Measurements from ENCODE around the gene ELFN1.
A peak's percentile ranks its signal among the peaks of the same experiment; 100 is the strongest.

ELFN1 gene

DNA sequence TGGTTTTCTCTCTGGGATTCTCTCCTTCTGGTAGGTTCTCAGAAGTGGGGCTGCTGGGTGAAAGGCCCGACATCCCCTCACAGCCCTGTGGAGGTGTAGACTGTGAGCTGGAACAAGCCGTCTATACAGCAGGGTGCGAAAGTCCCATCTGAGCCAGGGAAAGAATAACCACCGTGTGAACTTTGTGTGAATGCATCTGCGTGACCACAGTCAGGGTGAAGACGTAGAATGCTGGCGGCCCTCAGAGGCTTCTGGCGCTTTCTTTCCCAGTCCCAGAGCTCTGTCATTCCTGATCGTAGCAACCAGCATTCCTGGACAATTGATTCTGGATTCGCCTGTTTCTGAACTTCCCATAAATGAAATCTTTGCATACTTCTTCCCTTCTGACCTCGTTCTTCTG is 30.0 kb downstream of the ELFN1 start:
- Histone ChIP-seq H2BK120ac (ENCODE audit: low read depth, low read length) (no peak overlapping the region), H3K56ac (ENCODE audit: low read length) (no peak overlapping the region), H3K4me2 (ENCODE audit: low read length) (no peak overlapping the region), H3K79me1 (ENCODE audit: low read length) (no peaks in the 10 kb centered on the region), H4K5ac (ENCODE audit: low read length) (no peak overlapping the region), H3K36me3 (ENCODE audit: control insufficient read depth, insufficient read depth, low read length) (no peaks in the 10 kb centered on the region), H3K18ac (ENCODE audit: low read length) (no peak overlapping the region), H3K27ac (ENCODE audit: low read depth, low read length) (no peak overlapping the region), H3K23ac (ENCODE audit: low read length) (no peak overlapping the region), H4K8ac (ENCODE audit: low read depth, low read length) (no peak overlapping the region), H2AK5ac (ENCODE audit: low read length) (no peak overlapping the region), H3K4me1 (ENCODE audit: control insufficient read depth, low read depth, low read length) (peaks cover 7% of the 10 kb centered on the region), H2BK15ac (replicated peaks; ENCODE audit: low read depth) (no peak overlapping the region), H3K79me2 (ENCODE audit: control insufficient read depth, insufficient read depth, low read length) (no peaks in the 10 kb centered on the region), H3K27me3 (ENCODE audit: insufficient read depth, low read length, poor library complexity) (no peaks in the 10 kb centered on the region), H3K4me3 (ENCODE audit: low read length) (no peak overlapping the region), H2BK5ac (ENCODE audit: low read length) (no peak overlapping the region), H3K4ac (ENCODE audit: low read depth, low read length) (no peak overlapping the region), H3K9ac (ENCODE audit: low read length) (no peak overlapping the region)
- DNase-seq = no peak
- WGBS (ENCODE audit: extremely low coverage, insufficient coverage, low lambda C conversion rate) = no CpG with 5 or more reads among the region's 11 CpGs

DNA sequence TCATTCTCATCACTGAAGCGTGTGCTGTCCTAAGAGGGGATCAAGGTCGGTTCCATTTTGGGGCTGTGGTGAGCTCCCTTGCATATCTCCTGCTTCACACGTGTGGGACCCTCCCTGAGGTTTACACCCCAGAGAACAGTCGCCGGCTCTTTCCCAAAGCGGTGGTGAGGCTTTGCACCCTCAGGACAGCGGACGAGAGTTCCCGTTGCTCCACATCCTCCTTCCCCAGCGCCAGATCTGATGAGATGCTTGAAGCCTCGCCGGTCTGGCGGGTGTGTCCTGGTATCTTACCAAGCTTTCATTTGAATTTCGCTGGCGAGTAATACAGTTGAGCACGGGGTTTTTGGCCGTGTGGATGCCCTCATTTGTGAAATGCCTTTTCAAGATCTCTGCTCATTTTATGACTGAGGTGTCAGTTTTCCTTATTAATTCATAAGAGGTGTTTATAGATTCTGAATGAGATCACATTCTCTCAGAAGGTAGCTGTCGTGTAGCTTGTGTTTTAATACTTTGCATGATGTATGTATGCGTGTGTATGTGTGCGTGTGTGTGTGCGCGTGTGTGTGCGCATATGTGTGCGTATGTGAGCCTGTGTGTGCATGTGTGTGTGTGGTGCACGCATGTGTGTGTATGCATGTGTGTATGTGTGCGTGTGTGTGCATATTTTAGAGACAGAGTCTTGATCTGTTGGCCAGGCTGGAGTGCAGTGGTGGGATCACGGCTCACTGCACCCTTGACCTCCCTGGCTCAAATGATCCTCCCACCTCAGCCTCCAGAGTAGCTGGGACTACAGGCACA is 30.7 kb downstream of the ELFN1 start:
- H3K56ac ChIP-seq (ENCODE audit: low read length) = no peak overlapping the region
- H4K8ac ChIP-seq (ENCODE audit: low read depth, low read length) = no peak overlapping the region
- no CpG with 5 or more reads among the region's 27 CpGs for WGBS (ENCODE audit: extremely low coverage, insufficient coverage, low lambda C conversion rate)
- no peaks in the 10 kb centered on the region for H3K36me3 ChIP-seq (ENCODE audit: control insufficient read depth, insufficient read depth, low read length)
- H3K23ac ChIP-seq (ENCODE audit: low read length) = no peak overlapping the region
- H2BK15ac ChIP-seq (replicated peaks; ENCODE audit: low read depth) = no peak overlapping the region
- H3K4me1 ChIP-seq (ENCODE audit: control insufficient read depth, low read depth, low read length) = peaks cover 7% of the 10 kb centered on the region
- H3K79me2 ChIP-seq (ENCODE audit: control insufficient read depth, insufficient read depth, low read length) = no peaks in the 10 kb centered on the region
- no peak overlapping the region for H3K4ac ChIP-seq (ENCODE audit: low read depth, low read length)
- no peak overlapping the region for H4K5ac ChIP-seq (ENCODE audit: low read length)
- no peak overlapping the region for H2BK5ac ChIP-seq (ENCODE audit: low read length)
- no peak overlapping the region for H3K4me3 ChIP-seq (ENCODE audit: low read length)
- no peak overlapping the region for H3K9ac ChIP-seq (ENCODE audit: low read length)
- H3K27me3 ChIP-seq (ENCODE audit: insufficient read depth, low read length, poor library complexity) = no peaks in the 10 kb centered on the region
- no peak overlapping the region for H2BK120ac ChIP-seq (ENCODE audit: low read depth, low read length)
- H3K4me2 ChIP-seq (ENCODE audit: low read length) = no peak overlapping the region
- DNase-seq = no peak
- no peak overlapping the region for H3K18ac ChIP-seq (ENCODE audit: low read length)
- no peak overlapping the region for H3K27ac ChIP-seq (ENCODE audit: low read depth, low read length)
- H3K79me1 ChIP-seq (ENCODE audit: low read length) = no peaks in the 10 kb centered on the region
- no peak overlapping the region for H2AK5ac ChIP-seq (ENCODE audit: low read length)

DNA sequence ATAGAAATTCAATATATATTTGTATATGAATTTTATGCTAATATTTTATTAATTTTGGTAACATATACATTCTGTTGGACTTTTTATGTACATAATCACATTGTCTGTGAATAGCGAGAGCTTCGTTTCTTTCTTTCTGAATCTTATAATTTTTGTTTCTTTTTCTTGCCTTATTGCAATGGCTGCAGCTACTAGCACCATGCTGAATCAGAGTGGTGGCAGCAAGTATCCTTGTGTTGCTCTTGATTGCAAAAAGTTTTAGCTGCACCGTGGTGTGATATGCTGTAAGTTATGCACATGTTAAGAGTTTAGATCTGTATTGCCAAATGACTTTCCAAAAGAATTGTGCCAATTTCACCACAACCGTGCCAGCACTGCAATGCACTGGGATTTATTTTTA is 32.6 kb downstream of the ELFN1 start:
- Histone ChIP-seq H3K27ac (ENCODE audit: low read depth, low read length) (no peak overlapping the region), H3K4me3 (ENCODE audit: low read length) (no peak overlapping the region), H3K4me1 (ENCODE audit: control insufficient read depth, low read depth, low read length) (peaks cover 5% of the 10 kb centered on the region), H3K36me3 (ENCODE audit: control insufficient read depth, insufficient read depth, low read length) (no peaks in the 10 kb centered on the region), H2BK5ac (ENCODE audit: low read length) (no peak overlapping the region), H3K79me2 (ENCODE audit: control insufficient read depth, insufficient read depth, low read length) (no peaks in the 10 kb centered on the region), H2BK15ac (replicated peaks; ENCODE audit: low read depth) (no peak overlapping the region), H3K18ac (ENCODE audit: low read length) (no peak overlapping the region), H3K79me1 (ENCODE audit: low read length) (no peaks in the 10 kb centered on the region), H3K56ac (ENCODE audit: low read length) (no peak overlapping the region), H4K8ac (ENCODE audit: low read depth, low read length) (no peak overlapping the region), H3K27me3 (ENCODE audit: insufficient read depth, low read length, poor library complexity) (no peaks in the 10 kb centered on the region), H3K23ac (ENCODE audit: low read length) (no peak overlapping the region), H2AK5ac (ENCODE audit: low read length) (no peak overlapping the region), H4K5ac (ENCODE audit: low read length) (no peak overlapping the region), H2BK120ac (ENCODE audit: low read depth, low read length) (no peak overlapping the region), H3K4ac (ENCODE audit: low read depth, low read length) (no peak overlapping the region), H3K4me2 (ENCODE audit: low read length) (no peak overlapping the region), H3K9ac (ENCODE audit: low read length) (no peak overlapping the region)
- no peak for DNase-seq
- no CpG with 5 or more reads among the region's 4 CpGs for WGBS (ENCODE audit: extremely low coverage, insufficient coverage, low lambda C conversion rate)

DNA sequence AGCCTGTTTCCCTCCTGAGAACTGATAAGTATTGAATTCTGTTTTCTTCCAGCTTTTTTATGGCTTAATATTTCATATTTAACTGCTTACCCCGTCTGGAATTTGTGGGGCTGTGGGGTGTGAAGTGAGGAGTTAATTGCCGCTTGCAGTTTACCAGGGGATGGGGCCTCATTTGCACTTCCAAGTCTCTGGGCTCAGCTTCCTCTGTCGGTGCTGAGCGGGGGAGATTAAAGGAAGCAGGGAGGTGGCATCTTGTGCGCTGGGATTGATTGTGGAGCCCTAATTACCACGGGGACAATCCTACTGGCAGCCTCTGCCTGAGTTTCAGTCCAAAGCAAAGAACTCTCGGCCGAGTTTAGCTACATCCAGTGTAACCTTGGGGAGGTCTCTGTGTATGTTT is 33.4 kb downstream of the ELFN1 start:
- peak; percentile 45 for DNase-seq
- Histone ChIP-seq H3K56ac (ENCODE audit: low read length) (no peak overlapping the region), H3K4me1 (ENCODE audit: control insufficient read depth, low read depth, low read length) (peaks cover 2% of the 10 kb centered on the region), H3K23ac (ENCODE audit: low read length) (no peak overlapping the region), H3K9ac (ENCODE audit: low read length) (no peak overlapping the region), H4K8ac (ENCODE audit: low read depth, low read length) (no peak overlapping the region), H3K27ac (ENCODE audit: low read depth, low read length) (no peak overlapping the region), H3K4me3 (ENCODE audit: low read length) (no peak overlapping the region), H4K5ac (ENCODE audit: low read length) (no peak overlapping the region), H2BK5ac (ENCODE audit: low read length) (no peak overlapping the region), H3K18ac (ENCODE audit: low read length) (no peak overlapping the region), H2BK15ac (replicated peaks; ENCODE audit: low read depth) (no peak overlapping the region), H2AK5ac (ENCODE audit: low read length) (no peak overlapping the region), H3K4me2 (ENCODE audit: low read length) (no peak overlapping the region), H2BK120ac (ENCODE audit: low read depth, low read length) (no peak overlapping the region), H3K79me1 (ENCODE audit: low read length) (no peaks in the 10 kb centered on the region), H3K4ac (ENCODE audit: low read depth, low read length) (no peak overlapping the region), H3K79me2 (ENCODE audit: control insufficient read depth, insufficient read depth, low read length) (no peaks in the 10 kb centered on the region), H3K27me3 (ENCODE audit: insufficient read depth, low read length, poor library complexity) (no peaks in the 10 kb centered on the region), H3K36me3 (ENCODE audit: control insufficient read depth, insufficient read depth, low read length) (no peaks in the 10 kb centered on the region)
- no CpG with 5 or more reads among the region's 8 CpGs for WGBS (ENCODE audit: extremely low coverage, insufficient coverage, low lambda C conversion rate)

DNA sequence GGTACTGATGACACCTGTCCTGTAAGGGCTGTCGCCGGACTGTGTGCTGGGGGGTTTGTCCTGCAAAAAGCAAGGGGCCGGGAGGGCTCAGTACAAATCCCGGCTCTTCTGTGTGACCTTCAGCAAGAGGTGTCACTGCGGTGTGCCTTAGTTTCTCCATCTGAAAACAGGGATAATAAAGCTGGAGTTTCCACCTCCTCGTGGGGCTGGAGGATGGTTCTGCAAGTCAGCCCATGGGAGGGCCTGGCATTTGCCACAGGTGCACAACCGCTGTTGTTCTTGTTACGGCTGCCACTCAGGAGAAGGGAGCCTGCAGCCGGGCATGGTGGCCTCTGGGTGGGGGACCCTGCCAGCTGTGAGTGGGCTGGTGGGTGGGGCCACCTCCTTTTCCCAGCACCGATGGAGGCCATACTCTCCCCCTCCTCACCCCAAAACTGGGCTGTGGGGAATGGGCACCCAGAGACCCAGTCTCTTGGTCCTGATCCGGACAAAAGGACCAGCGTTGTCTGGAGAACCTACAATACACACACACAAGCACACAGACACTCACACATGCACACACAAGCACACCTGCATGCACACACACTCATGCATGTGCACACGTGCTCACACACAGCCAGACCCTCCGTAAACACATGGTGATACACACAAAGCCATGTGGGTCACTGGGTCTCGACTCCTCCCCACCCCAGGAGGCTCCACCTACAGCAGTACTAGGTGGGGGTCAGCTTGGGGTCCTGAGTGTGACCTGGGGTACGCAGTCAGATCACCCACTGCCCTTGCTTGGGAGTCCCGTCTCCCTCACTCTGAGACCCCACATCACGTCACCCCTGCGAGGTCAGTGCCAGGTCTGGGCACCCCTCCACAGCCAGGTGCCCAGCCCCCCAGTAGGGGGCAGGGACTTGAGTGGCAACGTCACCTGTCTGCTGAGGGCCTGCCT is 34.1 kb downstream of the ELFN1 start:
- Histone ChIP-seq H3K4me3 (ENCODE audit: low read length) (no peak overlapping the region), H3K36me3 (ENCODE audit: control insufficient read depth, insufficient read depth, low read length) (no peaks in the 10 kb centered on the region), H3K4ac (ENCODE audit: low read depth, low read length) (no peak overlapping the region), H4K5ac (ENCODE audit: low read length) (no peak overlapping the region), H3K4me1 (ENCODE audit: control insufficient read depth, low read depth, low read length) (peaks cover 2% of the 10 kb centered on the region), H3K4me2 (ENCODE audit: low read length) (no peak overlapping the region), H2BK15ac (replicated peaks; ENCODE audit: low read depth) (no peak overlapping the region), H2BK120ac (ENCODE audit: low read depth, low read length) (no peak overlapping the region), H3K79me1 (ENCODE audit: low read length) (no peaks in the 10 kb centered on the region), H3K18ac (ENCODE audit: low read length) (no peak overlapping the region), H3K27ac (ENCODE audit: low read depth, low read length) (no peak overlapping the region), H3K79me2 (ENCODE audit: control insufficient read depth, insufficient read depth, low read length) (no peaks in the 10 kb centered on the region), H3K9ac (ENCODE audit: low read length) (no peak overlapping the region), H3K27me3 (ENCODE audit: insufficient read depth, low read length, poor library complexity) (no peaks in the 10 kb centered on the region), H2AK5ac (ENCODE audit: low read length) (no peak overlapping the region), H2BK5ac (ENCODE audit: low read length) (no peak overlapping the region), H4K8ac (ENCODE audit: low read depth, low read length) (no peak overlapping the region), H3K23ac (ENCODE audit: low read length) (no peak overlapping the region), H3K56ac (ENCODE audit: low read length) (no peak overlapping the region)
- no CpG with 5 or more reads among the region's 20 CpGs for WGBS (ENCODE audit: extremely low coverage, insufficient coverage, low lambda C conversion rate)
- no peak for DNase-seq

Measured in mesendoderm (in vitro differentiated cells).